ENCODE data around the gene ARL4A.

GRCh38 chr7:12686891-12687717, at the start of gene ARL4A:
- TF ChIP-seq CTCF (IDR thresholded peaks at IDR 0.05) (no peak), POLR2A (IDR thresholded peaks at IDR 0.05) (no peak)
